Nephron progenitor cell (in vitro differentiated cells): ENCODE data around the gene CD101.

Experiments used
- DNase-seq: peaks from one replicate; pipeline ENCODE4 v3.0.0; 2021
- H3K27ac Mint-ChIP-seq: 2 replicates; pipeline ENCODE4 v1.8.0; 2021; ENCODE audit warnings: mild to moderate bottlenecking, moderate library complexity, mixed read lengths
- H3K27me3 Mint-ChIP-seq: 2 replicates; pipeline ENCODE4 v1.8.0; 2021; ENCODE audit warnings: mild to moderate bottlenecking, low read depth, mixed read lengths; ENCODE audit not compliant: poor library complexity
- H3K36me3 Mint-ChIP-seq: 2 replicates; pipeline ENCODE4 v1.8.0; 2021; ENCODE audit warnings: low read depth, mixed read lengths
- H3K4me1 Mint-ChIP-seq: 2 replicates; pipeline ENCODE4 v1.8.0; 2021; ENCODE audit warnings: mixed read lengths
- H3K4me3 Mint-ChIP-seq: 2 replicates; pipeline ENCODE4 v1.8.0; 2021; ENCODE audit warnings: mild to moderate bottlenecking, moderate library complexity, mixed read lengths
- H3K9me3 Mint-ChIP-seq: 2 replicates; pipeline ENCODE4 v1.8.0; 2021; ENCODE audit warnings: mild to moderate bottlenecking, moderate library complexity, mixed read lengths
- TF ChIP-seq, protein P1 (sequence below): fragments of 200-600 bp; sonication (generic); IDR thresholded peaks from 2 replicates; pipeline ENCODE4 v1.5.0; 2021; ENCODE audit warnings: antibody characterized with exemption

Gene CD101

DNA sequence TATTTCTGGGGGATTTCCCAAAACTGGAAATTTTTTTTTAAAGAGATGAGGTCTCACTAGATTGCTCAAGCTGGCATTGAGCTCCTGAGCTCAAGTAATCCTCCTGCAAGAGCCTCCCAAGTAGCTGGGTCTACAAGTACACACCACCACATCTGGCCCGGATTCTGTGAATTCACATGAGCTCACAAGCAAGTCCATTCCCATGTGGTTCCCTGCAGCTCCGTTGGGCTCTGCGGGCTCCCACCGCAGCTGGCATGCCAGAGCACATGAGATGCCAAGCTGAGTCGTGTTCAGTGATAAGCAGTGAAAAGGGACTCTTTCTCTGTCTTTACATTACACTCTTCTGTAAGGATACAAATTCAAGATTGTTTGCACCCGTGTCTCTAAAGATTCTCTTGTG is 36.7 kb downstream of the CD101 start:
- Mint-ChIP-seq H3K9me3 (peaks cover 9% of the 10 kb centered on the region), H3K36me3 (peaks cover 18% of the 10 kb centered on the region), H3K27me3 (peaks cover 6% of the 10 kb centered on the region), H3K4me1 (peaks cover 58% of the 10 kb centered on the region), H3K27ac (no peak overlapping the region), H3K4me3 (no peak overlapping the region)
- DNase-seq: no peak
- TF ChIP-seq, protein P1, sequence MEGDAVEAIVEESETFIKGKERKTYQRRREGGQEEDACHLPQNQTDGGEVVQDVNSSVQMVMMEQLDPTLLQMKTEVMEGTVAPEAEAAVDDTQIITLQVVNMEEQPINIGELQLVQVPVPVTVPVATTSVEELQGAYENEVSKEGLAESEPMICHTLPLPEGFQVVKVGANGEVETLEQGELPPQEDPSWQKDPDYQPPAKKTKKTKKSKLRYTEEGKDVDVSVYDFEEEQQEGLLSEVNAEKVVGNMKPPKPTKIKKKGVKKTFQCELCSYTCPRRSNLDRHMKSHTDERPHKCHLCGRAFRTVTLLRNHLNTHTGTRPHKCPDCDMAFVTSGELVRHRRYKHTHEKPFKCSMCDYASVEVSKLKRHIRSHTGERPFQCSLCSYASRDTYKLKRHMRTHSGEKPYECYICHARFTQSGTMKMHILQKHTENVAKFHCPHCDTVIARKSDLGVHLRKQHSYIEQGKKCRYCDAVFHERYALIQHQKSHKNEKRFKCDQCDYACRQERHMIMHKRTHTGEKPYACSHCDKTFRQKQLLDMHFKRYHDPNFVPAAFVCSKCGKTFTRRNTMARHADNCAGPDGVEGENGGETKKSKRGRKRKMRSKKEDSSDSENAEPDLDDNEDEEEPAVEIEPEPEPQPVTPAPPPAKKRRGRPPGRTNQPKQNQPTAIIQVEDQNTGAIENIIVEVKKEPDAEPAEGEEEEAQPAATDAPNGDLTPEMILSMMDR: no peak

DNA sequence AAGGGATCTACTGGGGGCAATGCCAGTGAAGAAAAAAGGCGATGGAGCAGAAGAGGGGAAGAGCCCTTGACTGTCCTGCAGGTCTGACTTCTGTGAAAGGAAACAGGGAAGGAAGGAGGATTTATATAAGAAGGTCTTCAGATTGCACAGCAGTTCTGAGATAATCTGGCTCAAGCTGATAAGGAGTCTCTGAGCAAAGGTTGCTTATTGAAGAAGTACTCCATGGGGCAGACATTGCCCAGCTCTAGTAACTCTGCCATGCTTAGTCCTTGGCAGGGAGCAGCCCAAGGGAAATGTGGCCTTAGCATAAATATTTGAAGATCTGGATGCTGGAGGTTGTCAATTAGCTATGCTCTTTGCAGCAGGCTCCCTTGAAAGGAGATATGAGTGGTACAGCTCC is 42.7 kb downstream of the CD101 start:
- H3K27ac Mint-ChIP-seq: no peak overlapping the region
- DNase-seq: no peak
- TF ChIP-seq, protein P1: no peak
- peaks cover 34% of the 10 kb centered on the region for H3K4me1 Mint-ChIP-seq
- H3K36me3 Mint-ChIP-seq: peaks cover 20% of the 10 kb centered on the region
- H3K27me3 Mint-ChIP-seq: no peaks in the 10 kb centered on the region
- H3K4me3 Mint-ChIP-seq: no peak overlapping the region
- H3K9me3 Mint-ChIP-seq: peaks cover 20% of the 10 kb centered on the region

DNA sequence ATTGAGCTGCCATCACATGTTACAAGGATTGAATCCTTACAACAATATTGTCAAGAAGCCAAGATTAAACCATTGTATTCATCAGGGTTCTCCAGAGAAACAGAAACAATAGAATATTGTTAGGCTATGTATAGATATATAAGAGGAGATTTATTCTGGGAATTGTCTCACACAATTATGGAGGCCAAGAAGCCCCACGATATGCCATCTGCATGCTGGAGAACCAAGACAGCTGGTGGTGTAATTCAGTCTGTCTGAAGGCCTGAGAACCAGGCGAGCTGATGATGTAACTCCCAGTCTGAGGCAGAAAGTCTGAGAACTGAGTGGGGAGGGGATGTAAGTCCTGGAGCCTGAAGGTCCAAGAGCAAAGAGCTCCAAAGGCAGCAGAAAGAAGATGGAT is 44.1 kb downstream of the CD101 start:
- peaks cover 36% of the 10 kb centered on the region for H3K4me1 Mint-ChIP-seq
- H3K27ac Mint-ChIP-seq: peak overlapping the region; percentile 74
- no peak overlapping the region for H3K4me3 Mint-ChIP-seq
- H3K9me3 Mint-ChIP-seq: peaks cover 20% of the 10 kb centered on the region
- TF ChIP-seq, protein P1: no peak
- DNase-seq: no peak
- H3K27me3 Mint-ChIP-seq: peaks cover 2% of the 10 kb centered on the region
- peaks cover 20% of the 10 kb centered on the region for H3K36me3 Mint-ChIP-seq

DNA sequence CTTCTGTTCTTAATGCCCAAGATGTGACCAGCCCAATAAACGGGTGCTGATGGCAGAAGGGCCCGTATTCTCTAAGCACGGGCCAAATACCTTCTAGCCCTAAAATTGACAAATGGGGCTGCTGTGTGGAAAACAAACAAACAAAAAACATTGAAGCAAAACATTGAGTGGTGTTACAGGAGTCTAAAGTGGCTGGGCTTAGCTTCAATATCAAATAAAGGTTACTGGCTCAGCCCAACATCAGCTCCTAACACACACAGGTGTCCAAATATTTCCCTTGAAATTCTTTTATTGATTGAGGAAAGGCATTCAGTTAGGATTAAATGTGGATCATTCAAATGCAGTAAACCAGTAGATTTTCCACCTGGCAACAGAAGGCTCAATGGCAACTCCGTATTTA is 45.2 kb downstream of the CD101 start:
- Mint-ChIP-seq H3K27ac (no peak overlapping the region), H3K4me3 (no peak overlapping the region), H3K4me1 (peaks cover 44% of the 10 kb centered on the region), H3K9me3 (peaks cover 15% of the 10 kb centered on the region), H3K27me3 (peaks cover 3% of the 10 kb centered on the region), H3K36me3 (peaks cover 14% of the 10 kb centered on the region)
- TF ChIP-seq, protein P1: no peak
- no peak for DNase-seq

DNA sequence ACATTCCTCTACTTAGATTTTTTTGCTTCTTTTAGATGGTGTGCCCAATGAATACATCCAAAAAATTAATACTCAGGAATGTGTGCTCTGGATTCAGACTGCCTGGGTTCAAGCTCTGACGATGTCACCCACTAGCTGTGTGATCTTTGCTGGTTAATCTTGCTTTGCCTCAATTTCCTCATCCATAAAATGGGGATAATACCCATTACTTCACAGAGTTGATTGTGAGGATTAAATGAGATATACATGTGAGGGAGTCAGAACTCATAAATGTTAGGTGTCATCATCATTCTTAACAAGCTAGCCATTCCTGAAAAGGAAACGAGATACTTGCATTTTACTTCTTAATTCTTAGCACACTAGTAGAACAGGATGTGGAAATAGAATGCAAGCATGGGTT is 45.7 kb downstream of the CD101 start:
- H3K27ac Mint-ChIP-seq: no peak overlapping the region
- H3K9me3 Mint-ChIP-seq: peaks cover 15% of the 10 kb centered on the region
- DNase-seq: no peak
- peaks cover 14% of the 10 kb centered on the region for H3K36me3 Mint-ChIP-seq
- TF ChIP-seq, protein P1: no peak
- peaks cover 3% of the 10 kb centered on the region for H3K27me3 Mint-ChIP-seq
- no peak overlapping the region for H3K4me3 Mint-ChIP-seq
- H3K4me1 Mint-ChIP-seq: peaks cover 47% of the 10 kb centered on the region

DNA sequence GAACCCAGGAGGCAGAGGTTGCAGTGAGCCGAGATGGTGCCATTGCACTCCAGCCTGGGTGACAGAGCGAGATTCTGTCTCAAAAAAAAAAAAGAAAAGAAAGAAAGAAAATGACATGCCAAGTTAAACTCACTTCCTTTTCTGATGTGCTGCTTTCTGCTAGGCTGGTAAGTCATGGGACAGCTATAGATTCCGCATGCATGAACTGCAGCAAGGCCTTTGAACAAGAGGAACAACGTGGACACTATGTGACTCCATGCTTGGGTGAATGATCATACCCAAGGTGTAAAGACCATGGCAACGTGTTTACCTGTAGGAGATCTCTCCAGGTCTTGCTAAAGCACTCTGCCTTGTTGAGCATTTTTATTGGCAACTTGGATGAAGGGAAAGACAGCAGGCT is 48.3 kb downstream of the CD101 start:
- H3K27me3 Mint-ChIP-seq: peaks cover 3% of the 10 kb centered on the region
- H3K4me1 Mint-ChIP-seq: peaks cover 50% of the 10 kb centered on the region
- DNase-seq: no peak
- no peaks in the 10 kb centered on the region for H3K36me3 Mint-ChIP-seq
- TF ChIP-seq, protein P1: no peak
- no peak overlapping the region for H3K27ac Mint-ChIP-seq
- H3K9me3 Mint-ChIP-seq: no peaks in the 10 kb centered on the region
- H3K4me3 Mint-ChIP-seq: no peak overlapping the region
